ENCODE results near the gene RNF169. TPM values are rescaled to one million over a fixed set of nuclear protein-coding genes. Genes with fewer than 3 reads are reported as not detected.

RNF169 gene
- total RNA-seq, 6 experiments from 2014 or later = 4.7 to 7.7 (median 6.8) TPM

- DNase-seq = no peak
- 86% methylated on average over 4 of the region's 4 CpGs for WGBS (ENCODE audit: insufficient coverage, low coverage, low lambda C conversion rate, missing lambda C conversion rate)
- Histone ChIP-seq H3K4me3 (no peak overlapping the region), H3K4me1 (no peaks in the 10 kb centered on the region), H3K27me3 (no peaks in the 10 kb centered on the region), H3K9me3 (no peaks in the 10 kb centered on the region), H3K27ac (no peak overlapping the region), H3K36me3 (no peaks in the 10 kb centered on the region)
- TF ChIP-seq, protein P1, sequence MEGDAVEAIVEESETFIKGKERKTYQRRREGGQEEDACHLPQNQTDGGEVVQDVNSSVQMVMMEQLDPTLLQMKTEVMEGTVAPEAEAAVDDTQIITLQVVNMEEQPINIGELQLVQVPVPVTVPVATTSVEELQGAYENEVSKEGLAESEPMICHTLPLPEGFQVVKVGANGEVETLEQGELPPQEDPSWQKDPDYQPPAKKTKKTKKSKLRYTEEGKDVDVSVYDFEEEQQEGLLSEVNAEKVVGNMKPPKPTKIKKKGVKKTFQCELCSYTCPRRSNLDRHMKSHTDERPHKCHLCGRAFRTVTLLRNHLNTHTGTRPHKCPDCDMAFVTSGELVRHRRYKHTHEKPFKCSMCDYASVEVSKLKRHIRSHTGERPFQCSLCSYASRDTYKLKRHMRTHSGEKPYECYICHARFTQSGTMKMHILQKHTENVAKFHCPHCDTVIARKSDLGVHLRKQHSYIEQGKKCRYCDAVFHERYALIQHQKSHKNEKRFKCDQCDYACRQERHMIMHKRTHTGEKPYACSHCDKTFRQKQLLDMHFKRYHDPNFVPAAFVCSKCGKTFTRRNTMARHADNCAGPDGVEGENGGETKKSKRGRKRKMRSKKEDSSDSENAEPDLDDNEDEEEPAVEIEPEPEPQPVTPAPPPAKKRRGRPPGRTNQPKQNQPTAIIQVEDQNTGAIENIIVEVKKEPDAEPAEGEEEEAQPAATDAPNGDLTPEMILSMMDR (IDR thresholded peaks at IDR 0.05) = no peak
- ATAC-seq = no peak
- intact Hi-C loops (cut with DNase I) = no loop called here
Observed at GRCh38 chr11:74742070-74742469, 6.6 kb upstream of the RNF169 start.

- intact Hi-C loops (cut with DNase I) = no loop called here
- Histone ChIP-seq H3K4me3 (no peak overlapping the region), H3K4me1 (peaks cover 0 to 8% (median 0%) of the 10 kb centered on the region in 4 donors), H3K9me3 (no peaks in the 10 kb centered on the region), H3K27ac (no peak overlapping the region), H3K27me3 (no peaks in the 10 kb centered on the region), H3K36me3 (no peaks in the 10 kb centered on the region)
- DNase-seq (no peak), ATAC-seq (no peak)
- TF ChIP-seq, protein P1 (IDR thresholded peaks at IDR 0.05) = no peak
Observed at GRCh38 chr11:74743640-74744039, 5.0 kb upstream of the RNF169 start.

- Histone ChIP-seq H3K27me3 (no peaks in the 10 kb centered on the region), H3K4me1 (peaks cover 0 to 8% (median 0%) of the 10 kb centered on the region in 4 donors), H3K36me3 (no peaks in the 10 kb centered on the region), H3K4me3 (no peak overlapping the region), H3K27ac (no peak overlapping the region), H3K9me3 (no peaks in the 10 kb centered on the region)
- no peak for DNase-seq
- no peak for TF ChIP-seq POLR2A (IDR thresholded peaks at IDR 0.05)
- TF ChIP-seq, protein P1 (IDR thresholded peaks at IDR 0.05) = no peak
- intact Hi-C loops (cut with DNase I) = no loop called here
- 60% methylated on average over 4 of the region's 4 CpGs for WGBS (ENCODE audit: insufficient coverage, low coverage, low lambda C conversion rate, missing lambda C conversion rate)
- ATAC-seq = no peak
Observed at GRCh38 chr11:74744277-74744676, 4.4 kb upstream of the RNF169 start.

DNA sequence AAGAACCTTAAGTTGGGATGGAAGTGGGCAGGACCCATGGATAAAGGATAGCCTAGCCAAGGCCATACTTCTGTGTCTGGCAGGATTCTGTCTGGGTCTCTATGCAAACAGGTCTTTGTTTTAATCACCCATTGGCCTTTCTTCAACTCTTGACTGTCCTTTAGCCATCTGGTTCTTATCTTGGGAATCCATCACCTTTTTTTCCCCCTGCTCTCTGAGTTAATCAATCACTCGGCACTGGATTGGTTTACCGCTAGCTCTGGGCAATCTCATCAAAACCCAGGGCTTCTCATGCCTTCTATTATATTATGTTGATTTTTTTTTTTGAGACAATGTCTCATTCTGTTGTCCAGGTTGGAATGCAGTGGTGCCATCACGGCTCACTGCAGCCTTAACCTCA is 1.8 kb upstream of the RNF169 start:
- intact Hi-C loops (cut with DNase I) = no loop called here
- peaks cover 0 to 24% (median 0%) of the 10 kb centered on the region in 4 donors for H3K4me1 ChIP-seq
- no peaks in the 10 kb centered on the region for H3K9me3 ChIP-seq
- ATAC-seq = no peak
- H3K4me3 ChIP-seq = no peak overlapping the region
- DNase-seq = no peak
- no peaks in the 10 kb centered on the region for H3K36me3 ChIP-seq
- no peaks in the 10 kb centered on the region for H3K27me3 ChIP-seq
- H3K27ac ChIP-seq = no peak overlapping the region
- WGBS (ENCODE audit: insufficient coverage, low coverage, low lambda C conversion rate, missing lambda C conversion rate) = 91% methylated on average over 3 of the region's 3 CpGs
- TF ChIP-seq, protein P1 (IDR thresholded peaks at IDR 0.05) = no peak
- TF ChIP-seq POLR2A (IDR thresholded peaks at IDR 0.05) = no peak
